ENCODE results near the gene RAX2.

DNA sequence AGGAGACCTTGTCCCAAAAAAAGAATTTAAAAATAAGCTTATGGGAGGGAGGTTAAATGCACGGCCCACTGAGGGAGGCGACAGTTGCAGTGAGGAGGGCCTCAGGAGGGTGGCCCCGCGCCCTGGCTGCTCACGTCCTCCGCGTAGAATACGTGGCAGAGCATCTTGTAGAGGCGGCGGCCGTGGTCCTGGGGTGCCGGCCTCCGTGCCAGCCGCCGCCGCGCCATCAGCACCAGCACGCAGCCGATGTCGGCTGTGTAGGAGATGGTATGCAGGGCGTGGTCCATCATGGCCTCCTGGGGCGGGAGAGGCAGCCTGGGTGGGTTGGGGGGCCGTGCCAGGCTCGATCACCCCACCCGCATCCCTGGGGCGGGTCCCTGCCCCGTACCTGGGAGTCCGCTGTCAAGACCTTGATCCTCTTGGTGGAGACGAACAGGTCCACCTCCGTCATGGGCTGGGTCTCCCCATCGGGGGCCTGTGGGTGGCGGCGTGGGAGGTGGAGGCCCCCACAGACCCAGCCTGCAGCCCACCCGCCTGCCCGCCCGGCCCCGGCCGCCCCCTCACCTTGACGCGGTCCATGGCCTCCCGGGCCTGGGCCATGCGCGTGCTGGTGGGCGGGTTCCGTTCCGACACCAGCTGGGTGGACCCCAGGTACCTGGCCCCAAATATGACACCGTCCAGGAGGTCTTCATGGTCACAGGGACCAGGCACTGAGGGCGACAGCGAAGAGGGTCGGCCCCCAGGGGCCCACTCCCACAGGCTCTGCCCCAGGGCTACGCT is 18.2 kb downstream of the RAX2 start:
- TF ChIP-seq EZH2 (IDR thresholded peaks at IDR 0.05), result no peak
- TF ChIP-seq SIN3A (IDR thresholded peaks at IDR 0.05; ENCODE audit: low read depth), result no peak
- no peak for TF ChIP-seq CTCF (IDR thresholded peaks at IDR 0.05 in 2 of 3, conservative IDR thresholded peaks at IDR 0.05 in 1 of 3; ENCODE audit: borderline replicate concordance in 1 of 3, insufficient read depth in 1 of 3, low read depth in 2 of 3, low read length in 2 of 3)
- no peak for TF ChIP-seq EZH2phosphoT487 (IDR thresholded peaks at IDR 0.05; ENCODE audit: borderline replicate concordance)
- no peak for TF ChIP-seq POLR2A (IDR thresholded peaks at IDR 0.05; ENCODE audit: borderline replicate concordance, extremely low read depth, insufficient read depth, insufficient read length)
- no peak for TF ChIP-seq MAX (IDR thresholded peaks at IDR 0.05)
- TF ChIP-seq POLR2AphosphoS5 (IDR thresholded peaks at IDR 0.05; ENCODE audit: low read depth, low read length), result no peak

Data from HCT116 (cell line).